SJSA1 (cell line): ENCODE data around the gene DLG5. TPM values are rescaled to one million over a fixed set of nuclear protein-coding genes. Genes with fewer than 3 reads are reported as not detected.

Source experiments
- DNase-seq, 2 experiments: peaks; one replicate each; pipeline ENCODE4 v3.0.0-alpha.2; 2015 to 2020; ENCODE audit warnings: low spot score in 2 of 2, low read depth in 1 of 2
- H3K27ac ChIP-seq: fragments of 250-450 bp; sonication (Bioruptor Pico); 2 replicates; pipeline ENCODE4 v1.5.1; 2020; ENCODE audit warnings: mild to moderate bottlenecking, moderate library complexity
- H3K27me3 ChIP-seq: fragments of 250-450 bp; sonication (Bioruptor Pico); replicated peaks from 2 replicates; pipeline ENCODE4 v1.5.1; 2020; ENCODE audit warnings: mild to moderate bottlenecking, moderate library complexity
- H3K36me3 ChIP-seq: fragments of 250-450 bp; sonication (Bioruptor Pico); 2 replicates; pipeline ENCODE4 v1.5.1; 2020; ENCODE audit warnings: mild to moderate bottlenecking
- H3K4me1 ChIP-seq: fragments of 250-450 bp; sonication (Bioruptor Pico); replicated peaks from 2 replicates; pipeline ENCODE4 v1.6.1; 2021; ENCODE audit warnings: mild to moderate bottlenecking
- H3K4me3 ChIP-seq: fragments of 250-450 bp; sonication (Bioruptor Pico); 2 replicates; pipeline ENCODE4 v1.5.1; 2020; ENCODE audit warnings: mild to moderate bottlenecking
- H3K9me3 ChIP-seq: fragments of 250-450 bp; sonication (Bioruptor Pico); replicated peaks from 2 replicates; pipeline ENCODE4 v1.5.1; 2020; ENCODE audit warnings: mild to moderate bottlenecking
- total RNA-seq: library from RNA; depleted of rRNA; stranded (reverse); fragments of >200 nt; shearing (Covaris generic); gene quantifications from 2 replicates; pipeline ENCODE4 v1.2.3, GENCODE V29; 2014

The DLG5 gene
- total RNA-seq, 1 experiment from 2014 or later, result 27.6 TPM

- H3K4me3 ChIP-seq, result no peak overlapping the region
- no peaks in the 10 kb centered on the region for H3K4me1 ChIP-seq
- H3K27me3 ChIP-seq, result no peaks in the 10 kb centered on the region
- no peaks in the 10 kb centered on the region for H3K9me3 ChIP-seq
- H3K36me3 ChIP-seq, result peaks cover 60% of the 10 kb centered on the region
- H3K27ac ChIP-seq, result no peak overlapping the region
- no peak for DNase-seq
These were observed 101.6 kb downstream of the DLG5 start for GRCh38 chr10:77824908-77825307.

GRCh38 chr10:77823811-77824542 lies 102.6 kb downstream of the DLG5 start:
- H3K36me3 ChIP-seq, result peaks cover 60% of the 10 kb centered on the region
- no peaks in the 10 kb centered on the region for H3K27me3 ChIP-seq
- no peak overlapping the region for H3K4me3 ChIP-seq
- no peak for DNase-seq
- H3K9me3 ChIP-seq, result no peaks in the 10 kb centered on the region
- no peaks in the 10 kb centered on the region for H3K4me1 ChIP-seq
- H3K27ac ChIP-seq, result no peak overlapping the region

GRCh38 chr10:77821551-77821950 lies 105.0 kb downstream of the DLG5 start:
- Histone ChIP-seq H3K4me3 (no peak overlapping the region), H3K9me3 (no peaks in the 10 kb centered on the region), H3K27ac (no peak overlapping the region), H3K36me3 (peaks cover 71% of the 10 kb centered on the region), H3K27me3 (no peaks in the 10 kb centered on the region), H3K4me1 (no peaks in the 10 kb centered on the region)
- no peak for DNase-seq

- no peaks in the 10 kb centered on the region for H3K4me1 ChIP-seq
- H3K27me3 ChIP-seq, result no peaks in the 10 kb centered on the region
- H3K36me3 ChIP-seq, result peaks cover 74% of the 10 kb centered on the region
- no peaks in the 10 kb centered on the region for H3K9me3 ChIP-seq
- DNase-seq, result no peak
- H3K27ac ChIP-seq, result no peak overlapping the region
- H3K4me3 ChIP-seq, result no peak overlapping the region
These were observed 105.5 kb downstream of the DLG5 start for GRCh38 chr10:77821036-77821435.

- Histone ChIP-seq H3K27ac (no peak overlapping the region), H3K4me1 (no peaks in the 10 kb centered on the region), H3K4me3 (no peak overlapping the region), H3K36me3 (peaks cover 78% of the 10 kb centered on the region), H3K27me3 (no peaks in the 10 kb centered on the region), H3K9me3 (no peaks in the 10 kb centered on the region)
- no peak for DNase-seq
These were observed 106.2 kb downstream of the DLG5 start for GRCh38 chr10:77820349-77820748.

GRCh38 chr10:77819210-77820112 lies 107.1 kb downstream of the DLG5 start:
- Histone ChIP-seq H3K36me3 (peaks cover 85% of the 10 kb centered on the region), H3K27ac (no peak overlapping the region), H3K27me3 (no peaks in the 10 kb centered on the region), H3K4me3 (no peak overlapping the region), H3K9me3 (no peaks in the 10 kb centered on the region), H3K4me1 (no peaks in the 10 kb centered on the region)
- no peak for DNase-seq

GRCh38 chr10:77818378-77818777 lies 108.2 kb downstream of the DLG5 start:
- DNase-seq, result no peak
- no peaks in the 10 kb centered on the region for H3K9me3 ChIP-seq
- no peaks in the 10 kb centered on the region for H3K4me1 ChIP-seq
- no peak overlapping the region for H3K4me3 ChIP-seq
- H3K36me3 ChIP-seq, result peaks cover 82% of the 10 kb centered on the region
- no peak overlapping the region for H3K27ac ChIP-seq
- H3K27me3 ChIP-seq, result no peaks in the 10 kb centered on the region

- H3K9me3 ChIP-seq, result no peaks in the 10 kb centered on the region
- no peaks in the 10 kb centered on the region for H3K4me1 ChIP-seq
- no peak for DNase-seq
- H3K27ac ChIP-seq, result no peak overlapping the region
- no peaks in the 10 kb centered on the region for H3K27me3 ChIP-seq
- no peak overlapping the region for H3K4me3 ChIP-seq
- peaks cover 87% of the 10 kb centered on the region for H3K36me3 ChIP-seq
These were observed 109.0 kb downstream of the DLG5 start for GRCh38 chr10:77817541-77817940.

- no peaks in the 10 kb centered on the region for H3K27me3 ChIP-seq
- DNase-seq, result no peak
- H3K36me3 ChIP-seq, result peaks cover 88% of the 10 kb centered on the region
- H3K4me1 ChIP-seq, result no peaks in the 10 kb centered on the region
- H3K4me3 ChIP-seq, result no peak overlapping the region
- no peak overlapping the region for H3K27ac ChIP-seq
- no peaks in the 10 kb centered on the region for H3K9me3 ChIP-seq
These were observed 110.2 kb downstream of the DLG5 start for GRCh38 chr10:77816311-77816710.

- Histone ChIP-seq H3K27me3 (no peaks in the 10 kb centered on the region), H3K4me1 (no peaks in the 10 kb centered on the region), H3K27ac (no peak overlapping the region), H3K4me3 (no peak overlapping the region), H3K36me3 (peaks cover 86% of the 10 kb centered on the region), H3K9me3 (no peaks in the 10 kb centered on the region)
- DNase-seq, result no peak
These were observed 113.8 kb downstream of the DLG5 start for GRCh38 chr10:77812741-77813140.

GRCh38 chr10:77811831-77812430 lies 114.6 kb downstream of the DLG5 start:
- H3K27me3 ChIP-seq, result no peaks in the 10 kb centered on the region
- no peaks in the 10 kb centered on the region for H3K9me3 ChIP-seq
- H3K4me1 ChIP-seq, result no peaks in the 10 kb centered on the region
- no peak overlapping the region for H3K27ac ChIP-seq
- H3K36me3 ChIP-seq, result peaks cover 87% of the 10 kb centered on the region
- no peak for DNase-seq
- no peak overlapping the region for H3K4me3 ChIP-seq

GRCh38 chr10:77810446-77811335 lies 115.9 kb downstream of the DLG5 start:
- no peak for DNase-seq
- Histone ChIP-seq H3K9me3 (no peaks in the 10 kb centered on the region), H3K4me1 (no peaks in the 10 kb centered on the region), H3K36me3 (peaks cover 84% of the 10 kb centered on the region), H3K4me3 (no peak overlapping the region), H3K27ac (no peak overlapping the region), H3K27me3 (no peaks in the 10 kb centered on the region)

GRCh38 chr10:77809336-77809735 lies 117.2 kb downstream of the DLG5 start:
- no peak overlapping the region for H3K27ac ChIP-seq
- no peaks in the 10 kb centered on the region for H3K27me3 ChIP-seq
- H3K4me1 ChIP-seq, result no peaks in the 10 kb centered on the region
- no peak for DNase-seq
- no peaks in the 10 kb centered on the region for H3K9me3 ChIP-seq
- no peak overlapping the region for H3K4me3 ChIP-seq
- H3K36me3 ChIP-seq, result peaks cover 90% of the 10 kb centered on the region
